Kidney (tissue), 14 donors: ENCODE measurements around the gene SLN. TPM values are rescaled to one million over a fixed set of nuclear protein-coding genes. Genes with fewer than 3 reads are reported as not detected.

ENCODE experiments used
- DNase-seq, 5 donors: peaks; one replicate each; pipeline ENCODE4 v3.0.0-alpha.2; 2013 to 2020
- FAIRE-seq: peaks from 2 replicates; lab custom pipeline; 2012; peaks lifted over from hg19 to GRCh38; lab: Jason Lieb, UNC
- H3K27ac ChIP-seq, 2 donors: one replicate each; pipeline ENCODE4 v1.7.0; 2013; ENCODE audit warnings: low read depth in 2 of 2, low read length in 2 of 2, inconsistent platforms in 1 of 2
- H3K27me3 ChIP-seq: one replicate; pipeline ENCODE4 v1.7.1; 2013; ENCODE audit warnings: low read length, inconsistent platforms; ENCODE audit not compliant: control insufficient read depth, insufficient read depth
- H3K36me3 ChIP-seq, 3 donors: one replicate each; pipeline versions ENCODE4 v1.7.0 to v1.7.1; 2013; ENCODE audit warnings: low read length in 3 of 3, control low read depth in 1 of 3, inconsistent platforms in 1 of 3; ENCODE audit not compliant: insufficient read depth in 3 of 3, control insufficient read depth in 2 of 3
- H3K4me1 ChIP-seq, 3 donors: one replicate each; pipeline versions ENCODE4 v1.7.0 to v1.7.1; 2013; ENCODE audit warnings: low read length in 3 of 3, inconsistent platforms in 1 of 3, low read depth in 1 of 3; ENCODE audit not compliant: control insufficient read depth in 2 of 3, insufficient read depth in 2 of 3
- H3K4me3 ChIP-seq, 3 donors: one replicate each; pipeline versions ENCODE4 v1.7.0 to v1.8.1; 2013; ENCODE audit warnings: low read length in 3 of 3, control low read depth in 1 of 3, inconsistent platforms in 1 of 3
- H3K9ac ChIP-seq, 3 donors: one replicate each; pipeline versions ENCODE4 v1.7.0 to v1.7.1; 2013; ENCODE audit warnings: low read length in 3 of 3, control low read depth in 1 of 3, inconsistent platforms in 1 of 3
- H3K9me3 ChIP-seq, 3 donors: one replicate each; pipeline versions ENCODE4 v1.7.0 to v1.7.1; 2013; ENCODE audit warnings: low read length in 3 of 3, control low read depth in 1 of 3, inconsistent platforms in 1 of 3; ENCODE audit not compliant: control insufficient read depth in 2 of 3, insufficient read depth in 1 of 3
- intact Hi-C: fragments of 100-400 bp; cut with DNase I; formaldehyde crosslinking; loops from one replicate; pipeline ENCODE4 v1.11.1; 2022
- polyA plus RNA-seq: library from polyadenylated mRNA; stranded (reverse); fragments of 350-450 nt; fragmentation: Illumina TruSeq; extraction: RNeasy Lipid Tissue Mini Kit (QIAGEN cat#74804); gene quantifications from one replicate; pipeline ENCODE4 v1.2.3, GENCODE V29; 2014; ENCODE audit warnings: low read depth, low replicate concordance; ENCODE audit not compliant: insufficient read depth
- total RNA-seq: library from RNA; stranded (reverse); fragmentation: NEBNext Ultra II Directional; extraction: Animal tissue kit (Norgen Biotek cat#: 25700); gene quantifications from one replicate; pipeline ENCODE4 v1.2.1, GENCODE V29; 2021
- TF ChIP-seq, protein P1 (sequence below): IDR thresholded peaks from 3 replicates; pipeline ENCODE4 v1.5.1; 2012; ENCODE audit warnings: mild to moderate bottlenecking, moderate library complexity, borderline replicate concordance; ENCODE audit not compliant: insufficient read depth; ENCODE audit errors: extremely low read depth
- donor health status: control.
- donor health status: control.
- donor health status: control.
- donor health status: control.
- donor health status: control.
- donor health status: DM: yes; HTN: yes; CAD: no.
- donor health status: Normal renal cell carcinoma (clear cell type).

SLN gene
- total and polyA plus RNA-seq, 2 donors from 2014 or later: not detected

GRCh38 chr11:107705027-107705426 is 6.8 kb downstream of the SLN start:
- no peak overlapping the region for H3K4me3 ChIP-seq
- no peak overlapping the region for H3K9ac ChIP-seq
- FAIRE-seq (no peak), DNase-seq (no peak)
- H3K9me3 ChIP-seq: no peaks in the 10 kb centered on the region
- no peaks in the 10 kb centered on the region for H3K27me3 ChIP-seq
- intact Hi-C loops: no loop called here
- no peak overlapping the region for H3K27ac ChIP-seq
- TF ChIP-seq, protein P1, sequence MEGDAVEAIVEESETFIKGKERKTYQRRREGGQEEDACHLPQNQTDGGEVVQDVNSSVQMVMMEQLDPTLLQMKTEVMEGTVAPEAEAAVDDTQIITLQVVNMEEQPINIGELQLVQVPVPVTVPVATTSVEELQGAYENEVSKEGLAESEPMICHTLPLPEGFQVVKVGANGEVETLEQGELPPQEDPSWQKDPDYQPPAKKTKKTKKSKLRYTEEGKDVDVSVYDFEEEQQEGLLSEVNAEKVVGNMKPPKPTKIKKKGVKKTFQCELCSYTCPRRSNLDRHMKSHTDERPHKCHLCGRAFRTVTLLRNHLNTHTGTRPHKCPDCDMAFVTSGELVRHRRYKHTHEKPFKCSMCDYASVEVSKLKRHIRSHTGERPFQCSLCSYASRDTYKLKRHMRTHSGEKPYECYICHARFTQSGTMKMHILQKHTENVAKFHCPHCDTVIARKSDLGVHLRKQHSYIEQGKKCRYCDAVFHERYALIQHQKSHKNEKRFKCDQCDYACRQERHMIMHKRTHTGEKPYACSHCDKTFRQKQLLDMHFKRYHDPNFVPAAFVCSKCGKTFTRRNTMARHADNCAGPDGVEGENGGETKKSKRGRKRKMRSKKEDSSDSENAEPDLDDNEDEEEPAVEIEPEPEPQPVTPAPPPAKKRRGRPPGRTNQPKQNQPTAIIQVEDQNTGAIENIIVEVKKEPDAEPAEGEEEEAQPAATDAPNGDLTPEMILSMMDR: no peak
- H3K36me3 ChIP-seq: no peaks in the 10 kb centered on the region
- no peaks in the 10 kb centered on the region for H3K4me1 ChIP-seq

DNA sequence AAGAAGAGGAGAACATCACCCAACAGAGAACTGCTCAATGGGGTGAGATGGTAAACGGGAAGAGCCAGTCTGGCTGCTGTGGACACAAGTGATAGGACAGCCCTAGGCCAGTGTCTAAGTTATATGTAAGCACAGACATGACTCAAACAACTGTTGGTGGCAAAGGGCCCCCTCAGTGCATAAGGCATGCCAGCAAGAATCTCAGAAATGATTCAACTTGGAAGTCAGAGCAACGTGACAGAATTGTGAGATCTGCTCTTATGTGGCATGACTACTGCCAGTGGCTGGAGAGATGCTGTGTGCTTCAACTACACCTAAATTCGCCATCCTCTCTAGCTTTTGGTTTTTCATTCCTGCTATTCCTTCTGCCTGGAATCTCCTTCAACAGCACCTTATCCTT is 7.4 kb downstream of the SLN start:
- Histone ChIP-seq H3K36me3 (no peaks in the 10 kb centered on the region), H3K27ac (no peak overlapping the region), H3K27me3 (no peaks in the 10 kb centered on the region), H3K9me3 (no peaks in the 10 kb centered on the region), H3K4me3 (no peak overlapping the region), H3K9ac (no peak overlapping the region), H3K4me1 (no peaks in the 10 kb centered on the region)
- no peak for DNase-seq
- FAIRE-seq: no peak
- TF ChIP-seq, protein P1: no peak
- intact Hi-C loops: no loop called here

- no peaks in the 10 kb centered on the region for H3K4me1 ChIP-seq
- no peak overlapping the region for H3K27ac ChIP-seq
- no peak overlapping the region for H3K9ac ChIP-seq
- no peaks in the 10 kb centered on the region for H3K36me3 ChIP-seq
- intact Hi-C loops: no loop called here
- H3K9me3 ChIP-seq: no peaks in the 10 kb centered on the region
- TF ChIP-seq, protein P1: no peak
- no peak overlapping the region for H3K4me3 ChIP-seq
- H3K27me3 ChIP-seq: no peaks in the 10 kb centered on the region
- DNase-seq (no peak), FAIRE-seq (no peak)
Observed at GRCh38 chr11:107702723-107703122, 9.1 kb downstream of the SLN start.

DNA sequence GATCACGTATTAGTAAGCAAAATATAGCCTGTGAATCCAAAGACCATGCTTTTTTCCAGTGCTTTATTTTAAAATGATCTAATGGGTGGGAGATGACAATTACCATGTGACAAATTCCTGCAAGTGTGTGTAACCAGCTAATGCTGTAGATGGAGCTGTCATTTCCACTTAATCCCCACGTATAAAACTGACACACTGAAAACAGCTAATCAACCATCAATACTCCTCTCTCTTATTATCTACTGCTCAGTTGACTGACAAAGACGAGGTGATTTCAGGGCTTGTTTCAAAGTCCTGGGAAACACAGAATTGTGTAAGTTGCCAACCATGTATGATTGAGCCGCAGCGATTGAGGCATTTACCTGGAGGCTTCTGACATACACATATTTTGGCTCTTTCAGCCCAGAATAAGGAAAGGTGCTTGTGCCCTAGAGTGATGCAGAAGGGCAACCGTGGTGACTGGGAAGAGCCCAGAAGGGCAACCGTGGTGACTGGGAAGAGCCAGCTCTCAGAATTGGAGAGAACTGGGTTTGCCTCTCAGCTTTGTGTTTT is 9.7 kb downstream of the SLN start:
- Histone ChIP-seq H3K4me3 (no peak overlapping the region), H3K9me3 (no peaks in the 10 kb centered on the region), H3K27me3 (no peaks in the 10 kb centered on the region), H3K4me1 (no peaks in the 10 kb centered on the region), H3K9ac (no peak overlapping the region), H3K36me3 (no peaks in the 10 kb centered on the region), H3K27ac (no peak overlapping the region)
- no peak for FAIRE-seq
- no peak for DNase-seq
- TF ChIP-seq, protein P1: no peak
- intact Hi-C loops: no loop called here
